ENCODE measurements around the gene EPHA5.

- TF ChIP-seq CTCF (IDR thresholded peaks at IDR 0.05; ENCODE audit: borderline replicate concordance, extremely low read depth, low read length, poor library complexity, severe bottlenecking) (no peak), EZH2 (IDR thresholded peaks at IDR 0.05; ENCODE audit: borderline replicate concordance, low read depth, low read length, severe bottlenecking) (no peak)
Observed at GRCh38 chr4:65623506-65623905, 46.8 kb downstream of the EPHA5 start.

Measured in DND-41 (cell line).